WTC11 (cell line): ENCODE data around the gene IPCEF1. TPM values are rescaled to one million over a fixed set of nuclear protein-coding genes. Genes with fewer than 3 reads are reported as not detected.

Experiments used
- ATAC-seq: fragments of 200-7000 bp; cut with Tn5 transposase; 2 replicates; pipeline ENCODE4 v1.10.0; 2021; ENCODE audit warnings: mild to moderate bottlenecking, moderate library complexity
- CTCF ChIA-PET: fragments of 300-600 bp; sonication (Branson Sonifier 250); formaldehyde crosslinking; loops from one replicate; lab custom pipeline; 2021; ENCODE audit warnings: antibody characterized with exemption; lab: Charles Lee
- POLR2A ChIA-PET: fragments of 350-600 bp; sonication (Branson Sonifier 250); formaldehyde crosslinking; loops from one replicate; lab custom pipeline; 2021; ENCODE audit warnings: antibody characterized with exemption; lab: Charles Lee
- DNase-seq: peaks from one replicate; pipeline ENCODE4 v3.0.0; 2021; ENCODE audit warnings: low spot score
- H3K27ac Mint-ChIP-seq: 2 replicates; pipeline ENCODE4 v1.8.0; 2021; ENCODE audit warnings: mixed read lengths
- H3K27me3 Mint-ChIP-seq: 2 replicates; pipeline ENCODE4 v1.8.0; 2021; ENCODE audit warnings: low read depth, mild to moderate bottlenecking, moderate library complexity, mixed read lengths
- H3K36me3 Mint-ChIP-seq: 2 replicates; pipeline ENCODE4 v1.8.0; 2021; ENCODE audit warnings: mixed read lengths
- H3K4me1 Mint-ChIP-seq: 2 replicates; pipeline ENCODE4 v1.8.0; 2022; ENCODE audit warnings: mixed read lengths
- H3K4me3 Mint-ChIP-seq: 2 replicates; pipeline ENCODE4 v1.8.0; 2021; ENCODE audit warnings: mild to moderate bottlenecking, moderate library complexity, mixed read lengths
- H3K9me3 Mint-ChIP-seq: 2 replicates; pipeline ENCODE4 v1.8.0; 2021; ENCODE audit warnings: mixed read lengths
- CREB1 ChIP-seq: sonication (generic); formaldehyde crosslinking; IDR thresholded peaks from 2 replicates; pipeline ENCODE4 v1.8.0; 2023; ENCODE audit warnings: mild to moderate bottlenecking, missing genetic modification reagents
- EMX1 ChIP-seq: fragments of 250-450 bp; sonication (Bioruptor Pico); IDR thresholded peaks from 2 replicates; pipeline ENCODE4 v1.8.0; 2021; ENCODE audit warnings: mild to moderate bottlenecking
- ETV6 ChIP-seq: sonication (generic); formaldehyde crosslinking; IDR thresholded peaks from 2 replicates; pipeline ENCODE4 v1.8.1; 2022; ENCODE audit warnings: mild to moderate bottlenecking, missing genetic modification reagents
- GABPB1 ChIP-seq: sonication (generic); formaldehyde crosslinking; IDR thresholded peaks from 2 replicates; pipeline ENCODE4 v1.8.1; 2023; ENCODE audit warnings: mild to moderate bottlenecking, missing genetic modification reagents
- HMGA2 ChIP-seq: fragments of 250-450 bp; sonication (Bioruptor Pico); IDR thresholded peaks from 2 replicates; pipeline ENCODE4 v1.4.0; 2021; ENCODE audit warnings: mild to moderate bottlenecking, moderate library complexity
- IRF2 ChIP-seq: sonication (generic); formaldehyde crosslinking; IDR thresholded peaks from 2 replicates; pipeline ENCODE4 v1.8.0; 2022; ENCODE audit warnings: low read depth, missing genetic modification reagents, borderline replicate concordance
- JAZF1 ChIP-seq: fragments of 250-450 bp; sonication (Bioruptor Pico); IDR thresholded peaks from 2 replicates; pipeline ENCODE4 v1.9.0; 2021; ENCODE audit warnings: moderate library complexity, mild to moderate bottlenecking, inconsistent platforms
- JUN ChIP-seq: sonication (generic); formaldehyde crosslinking; IDR thresholded peaks from 2 replicates; pipeline ENCODE4 v1.8.0; 2023; ENCODE audit warnings: mild to moderate bottlenecking, missing genetic modification reagents
- NFE2L1 ChIP-seq: sonication (generic); formaldehyde crosslinking; IDR thresholded peaks from 2 replicates; pipeline ENCODE4 v1.8.1; 2023; ENCODE audit warnings: missing genetic modification reagents
- SMAD3 ChIP-seq: sonication (generic); formaldehyde crosslinking; IDR thresholded peaks from 2 replicates; pipeline ENCODE4 v1.8.0; 2022; ENCODE audit warnings: missing genetic modification reagents, mild to moderate bottlenecking, borderline replicate concordance
- ZBTB21 ChIP-seq: sonication (generic); formaldehyde crosslinking; IDR thresholded peaks from 2 replicates; pipeline ENCODE4 v1.8.1; 2023; ENCODE audit warnings: mild to moderate bottlenecking, missing genetic modification reagents, borderline replicate concordance
- ZNF396 ChIP-seq: fragments of 250-450 bp; sonication (Bioruptor Pico); IDR thresholded peaks from 2 replicates; pipeline ENCODE4 v1.8.0; 2021; ENCODE audit warnings: mild to moderate bottlenecking, moderate library complexity, borderline replicate concordance
- total RNA-seq: library from RNA; stranded (reverse); gene quantifications from 3 replicates; pipeline ENCODE4 v1.2.3, GENCODE V29; 2021
- TF ChIP-seq, protein P1 (sequence below): sonication (generic); formaldehyde crosslinking; IDR thresholded peaks from 2 replicates; pipeline ENCODE4 v1.8.1; 2022; ENCODE audit warnings: low read depth, mild to moderate bottlenecking, moderate library complexity, missing genetic modification reagents, borderline replicate concordance
- TF ChIP-seq, protein P2 (sequence below): sonication (generic); formaldehyde crosslinking; IDR thresholded peaks from 2 replicates; pipeline ENCODE4 v1.8.0; 2022; ENCODE audit warnings: mild to moderate bottlenecking, missing genetic modification reagents
- TF ChIP-seq, protein P3 (sequence below): sonication (generic); formaldehyde crosslinking; IDR thresholded peaks from 2 replicates; pipeline ENCODE4 v1.8.1; 2023; ENCODE audit warnings: mild to moderate bottlenecking, missing genetic modification reagents, borderline replicate concordance
- TF ChIP-seq, protein P4 (sequence below): sonication (generic); formaldehyde crosslinking; IDR thresholded peaks from 2 replicates; pipeline ENCODE4 v1.8.0; 2023; ENCODE audit warnings: missing genetic modification reagents
- TF ChIP-seq, protein P5 (sequence below): sonication (generic); formaldehyde crosslinking; IDR thresholded peaks from 2 replicates; pipeline ENCODE4 v1.8.0; 2022; ENCODE audit warnings: mild to moderate bottlenecking, missing genetic modification reagents
- TF ChIP-seq, protein P6 (sequence below): fragments of 250-450 bp; sonication (Bioruptor Pico); IDR thresholded peaks from 2 replicates; pipeline ENCODE4 v1.9.0; 2021; ENCODE audit warnings: mild to moderate bottlenecking
- TF ChIP-seq, protein P7 (sequence below): sonication (generic); formaldehyde crosslinking; conservative IDR thresholded peaks from 2 replicates; pipeline ENCODE4 v1.8.1; 2022; ENCODE audit warnings: mild to moderate bottlenecking, missing genetic modification reagents
- TF ChIP-seq, protein P8 (sequence below): sonication (generic); formaldehyde crosslinking; IDR thresholded peaks from 2 replicates; pipeline ENCODE4 v1.8.0; 2022; ENCODE audit warnings: mild to moderate bottlenecking, missing genetic modification reagents

The IPCEF1 gene
- total RNA-seq, 1 experiment from 2014 or later, result 1.3 TPM

DNA sequence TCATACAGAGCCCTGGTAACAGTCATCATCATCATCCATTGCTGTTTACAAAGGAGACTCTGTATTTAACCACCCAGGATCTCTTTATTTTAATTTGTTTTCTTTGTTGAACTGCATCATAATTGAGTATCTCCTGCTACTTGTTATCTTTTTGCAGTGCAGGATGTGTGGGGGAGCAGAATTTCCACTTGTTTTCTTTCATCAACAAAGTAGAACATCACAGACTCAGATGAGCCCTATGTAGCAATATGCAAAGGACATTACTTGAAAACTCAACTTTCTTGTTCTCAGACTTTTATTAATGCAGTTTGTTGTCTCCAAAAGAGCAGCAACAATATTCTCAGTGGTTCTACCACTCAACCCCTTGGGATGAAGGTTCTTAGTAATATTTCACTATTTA, 38.7 kb upstream of the IPCEF1 start:
- Mint-ChIP-seq H3K36me3 (no peaks in the 10 kb centered on the region), H3K9me3 (no peaks in the 10 kb centered on the region; the same call in 1 of the 2 replicates), H3K27ac (no peak overlapping the region), H3K4me3 (no peak overlapping the region), H3K4me1 (peaks cover 9% of the 10 kb centered on the region), H3K27me3 (no peaks in the 10 kb centered on the region; the same call in 1 of the 2 replicates)
- ATAC-seq (no peak), DNase-seq (no peak)
- CTCF ChIA-PET, result no interaction called here
- TF ChIP-seq EMX1 (CRISPR knock-in tag), result no peak
- TF ChIP-seq SMAD3 (CRISPR knock-in tag), result no peak
- POLR2A ChIA-PET, result no interaction called here

DNA sequence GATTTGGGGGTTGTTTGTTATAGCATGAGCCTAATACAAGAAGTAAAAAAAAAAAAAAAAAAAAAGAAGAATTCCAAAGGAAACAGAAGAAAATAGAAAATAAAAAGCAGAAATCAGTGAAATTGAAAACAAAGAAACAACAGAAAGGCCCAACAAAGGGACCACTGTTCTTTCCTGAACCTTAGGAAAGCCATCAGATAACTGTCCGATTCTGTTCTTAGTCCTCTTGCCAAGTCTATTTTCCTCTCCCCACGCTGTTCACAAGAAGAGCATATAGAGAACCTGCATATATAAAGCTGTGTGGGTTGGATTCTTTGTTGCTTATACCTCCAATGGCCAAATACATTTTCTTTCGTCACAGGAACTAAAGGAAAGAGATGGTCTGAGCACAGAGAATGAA, 38.0 kb upstream of the IPCEF1 start:
- ChIA-PET CTCF (interaction anchor here (0.9 kb wide), 1 partner anchor 106 kb away, joined by 4 read pairs; no protein-coding TSS in a partner anchor), POLR2A (no interaction called here)
- H3K27me3 Mint-ChIP-seq, result no peaks in the 10 kb centered on the region; the same call in 1 of the 2 replicates

More for the DNA sequence above, 38.0 kb upstream of the IPCEF1 start:
- Mint-ChIP-seq H3K4me3 (no peak overlapping the region), H3K27ac (no peak overlapping the region), H3K4me1 (peaks cover 9% of the 10 kb centered on the region), H3K9me3 (peaks cover under 1% of the 10 kb centered on the region), H3K36me3 (no peaks in the 10 kb centered on the region)
- no peak for DNase-seq
- ATAC-seq, result no peak
- TF ChIP-seq, protein P1, sequence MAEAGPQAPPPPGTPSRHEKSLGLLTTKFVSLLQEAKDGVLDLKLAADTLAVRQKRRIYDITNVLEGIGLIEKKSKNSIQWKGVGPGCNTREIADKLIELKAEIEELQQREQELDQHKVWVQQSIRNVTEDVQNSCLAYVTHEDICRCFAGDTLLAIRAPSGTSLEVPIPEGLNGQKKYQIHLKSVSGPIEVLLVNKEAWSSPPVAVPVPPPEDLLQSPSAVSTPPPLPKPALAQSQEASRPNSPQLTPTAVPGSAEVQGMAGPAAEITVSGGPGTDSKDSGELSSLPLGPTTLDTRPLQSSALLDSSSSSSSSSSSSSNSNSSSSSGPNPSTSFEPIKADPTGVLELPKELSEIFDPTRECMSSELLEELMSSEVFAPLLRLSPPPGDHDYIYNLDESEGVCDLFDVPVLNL (CRISPR knock-in tag), result no peak
- TF ChIP-seq JAZF1 (CRISPR knock-in tag), result no peak
- no peak for TF ChIP-seq HMGA2 (CRISPR knock-in tag)
- TF ChIP-seq IRF2 (CRISPR knock-in tag), result no peak
- TF ChIP-seq, protein P2, sequence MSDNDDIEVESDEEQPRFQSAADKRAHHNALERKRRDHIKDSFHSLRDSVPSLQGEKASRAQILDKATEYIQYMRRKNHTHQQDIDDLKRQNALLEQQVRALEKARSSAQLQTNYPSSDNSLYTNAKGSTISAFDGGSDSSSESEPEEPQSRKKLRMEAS (CRISPR knock-in tag), result no peak
- TF ChIP-seq ZBTB21, result no peak
- no peak for TF ChIP-seq ETV6 (CRISPR knock-in tag)
- TF ChIP-seq GABPB1 (CRISPR knock-in tag), result no peak
- TF ChIP-seq JUN (CRISPR knock-in tag), result no peak
- TF ChIP-seq, protein P3, sequence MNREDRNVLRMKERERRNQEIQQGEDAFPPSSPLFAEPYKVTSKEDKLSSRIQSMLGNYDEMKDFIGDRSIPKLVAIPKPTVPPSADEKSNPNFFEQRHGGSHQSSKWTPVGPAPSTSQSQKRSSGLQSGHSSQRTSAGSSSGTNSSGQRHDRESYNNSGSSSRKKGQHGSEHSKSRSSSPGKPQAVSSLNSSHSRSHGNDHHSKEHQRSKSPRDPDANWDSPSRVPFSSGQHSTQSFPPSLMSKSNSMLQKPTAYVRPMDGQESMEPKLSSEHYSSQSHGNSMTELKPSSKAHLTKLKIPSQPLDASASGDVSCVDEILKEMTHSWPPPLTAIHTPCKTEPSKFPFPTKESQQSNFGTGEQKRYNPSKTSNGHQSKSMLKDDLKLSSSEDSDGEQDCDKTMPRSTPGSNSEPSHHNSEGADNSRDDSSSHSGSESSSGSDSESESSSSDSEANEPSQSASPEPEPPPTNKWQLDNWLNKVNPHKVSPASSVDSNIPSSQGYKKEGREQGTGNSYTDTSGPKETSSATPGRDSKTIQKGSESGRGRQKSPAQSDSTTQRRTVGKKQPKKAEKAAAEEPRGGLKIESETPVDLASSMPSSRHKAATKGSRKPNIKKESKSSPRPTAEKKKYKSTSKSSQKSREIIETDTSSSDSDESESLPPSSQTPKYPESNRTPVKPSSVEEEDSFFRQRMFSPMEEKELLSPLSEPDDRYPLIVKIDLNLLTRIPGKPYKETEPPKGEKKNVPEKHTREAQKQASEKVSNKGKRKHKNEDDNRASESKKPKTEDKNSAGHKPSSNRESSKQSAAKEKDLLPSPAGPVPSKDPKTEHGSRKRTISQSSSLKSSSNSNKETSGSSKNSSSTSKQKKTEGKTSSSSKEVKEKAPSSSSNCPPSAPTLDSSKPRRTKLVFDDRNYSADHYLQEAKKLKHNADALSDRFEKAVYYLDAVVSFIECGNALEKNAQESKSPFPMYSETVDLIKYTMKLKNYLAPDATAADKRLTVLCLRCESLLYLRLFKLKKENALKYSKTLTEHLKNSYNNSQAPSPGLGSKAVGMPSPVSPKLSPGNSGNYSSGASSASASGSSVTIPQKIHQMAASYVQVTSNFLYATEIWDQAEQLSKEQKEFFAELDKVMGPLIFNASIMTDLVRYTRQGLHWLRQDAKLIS (CRISPR knock-in tag), result no peak
- TF ChIP-seq, protein P4, sequence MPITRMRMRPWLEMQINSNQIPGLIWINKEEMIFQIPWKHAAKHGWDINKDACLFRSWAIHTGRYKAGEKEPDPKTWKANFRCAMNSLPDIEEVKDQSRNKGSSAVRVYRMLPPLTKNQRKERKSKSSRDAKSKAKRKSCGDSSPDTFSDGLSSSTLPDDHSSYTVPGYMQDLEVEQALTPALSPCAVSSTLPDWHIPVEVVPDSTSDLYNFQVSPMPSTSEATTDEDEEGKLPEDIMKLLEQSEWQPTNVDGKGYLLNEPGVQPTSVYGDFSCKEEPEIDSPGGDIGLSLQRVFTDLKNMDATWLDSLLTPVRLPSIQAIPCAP (CRISPR knock-in tag), result no peak
- no peak for TF ChIP-seq ZNF396 (CRISPR knock-in tag)
- TF ChIP-seq, protein P5, sequence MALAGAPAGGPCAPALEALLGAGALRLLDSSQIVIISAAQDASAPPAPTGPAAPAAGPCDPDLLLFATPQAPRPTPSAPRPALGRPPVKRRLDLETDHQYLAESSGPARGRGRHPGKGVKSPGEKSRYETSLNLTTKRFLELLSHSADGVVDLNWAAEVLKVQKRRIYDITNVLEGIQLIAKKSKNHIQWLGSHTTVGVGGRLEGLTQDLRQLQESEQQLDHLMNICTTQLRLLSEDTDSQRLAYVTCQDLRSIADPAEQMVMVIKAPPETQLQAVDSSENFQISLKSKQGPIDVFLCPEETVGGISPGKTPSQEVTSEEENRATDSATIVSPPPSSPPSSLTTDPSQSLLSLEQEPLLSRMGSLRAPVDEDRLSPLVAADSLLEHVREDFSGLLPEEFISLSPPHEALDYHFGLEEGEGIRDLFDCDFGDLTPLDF, result no peak
- TF ChIP-seq, protein P6, sequence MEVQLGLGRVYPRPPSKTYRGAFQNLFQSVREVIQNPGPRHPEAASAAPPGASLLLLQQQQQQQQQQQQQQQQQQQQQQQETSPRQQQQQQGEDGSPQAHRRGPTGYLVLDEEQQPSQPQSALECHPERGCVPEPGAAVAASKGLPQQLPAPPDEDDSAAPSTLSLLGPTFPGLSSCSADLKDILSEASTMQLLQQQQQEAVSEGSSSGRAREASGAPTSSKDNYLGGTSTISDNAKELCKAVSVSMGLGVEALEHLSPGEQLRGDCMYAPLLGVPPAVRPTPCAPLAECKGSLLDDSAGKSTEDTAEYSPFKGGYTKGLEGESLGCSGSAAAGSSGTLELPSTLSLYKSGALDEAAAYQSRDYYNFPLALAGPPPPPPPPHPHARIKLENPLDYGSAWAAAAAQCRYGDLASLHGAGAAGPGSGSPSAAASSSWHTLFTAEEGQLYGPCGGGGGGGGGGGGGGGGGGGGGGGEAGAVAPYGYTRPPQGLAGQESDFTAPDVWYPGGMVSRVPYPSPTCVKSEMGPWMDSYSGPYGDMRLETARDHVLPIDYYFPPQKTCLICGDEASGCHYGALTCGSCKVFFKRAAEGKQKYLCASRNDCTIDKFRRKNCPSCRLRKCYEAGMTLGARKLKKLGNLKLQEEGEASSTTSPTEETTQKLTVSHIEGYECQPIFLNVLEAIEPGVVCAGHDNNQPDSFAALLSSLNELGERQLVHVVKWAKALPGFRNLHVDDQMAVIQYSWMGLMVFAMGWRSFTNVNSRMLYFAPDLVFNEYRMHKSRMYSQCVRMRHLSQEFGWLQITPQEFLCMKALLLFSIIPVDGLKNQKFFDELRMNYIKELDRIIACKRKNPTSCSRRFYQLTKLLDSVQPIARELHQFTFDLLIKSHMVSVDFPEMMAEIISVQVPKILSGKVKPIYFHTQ (CRISPR knock-in tag), result no peak
- TF ChIP-seq NFE2L1 (CRISPR knock-in tag), result no peak
- TF ChIP-seq, protein P7, sequence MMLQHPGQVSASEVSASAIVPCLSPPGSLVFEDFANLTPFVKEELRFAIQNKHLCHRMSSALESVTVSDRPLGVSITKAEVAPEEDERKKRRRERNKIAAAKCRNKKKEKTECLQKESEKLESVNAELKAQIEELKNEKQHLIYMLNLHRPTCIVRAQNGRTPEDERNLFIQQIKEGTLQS (CRISPR knock-in tag), result no peak
- TF ChIP-seq EMX1 (CRISPR knock-in tag), result no peak
- TF ChIP-seq, protein P8, sequence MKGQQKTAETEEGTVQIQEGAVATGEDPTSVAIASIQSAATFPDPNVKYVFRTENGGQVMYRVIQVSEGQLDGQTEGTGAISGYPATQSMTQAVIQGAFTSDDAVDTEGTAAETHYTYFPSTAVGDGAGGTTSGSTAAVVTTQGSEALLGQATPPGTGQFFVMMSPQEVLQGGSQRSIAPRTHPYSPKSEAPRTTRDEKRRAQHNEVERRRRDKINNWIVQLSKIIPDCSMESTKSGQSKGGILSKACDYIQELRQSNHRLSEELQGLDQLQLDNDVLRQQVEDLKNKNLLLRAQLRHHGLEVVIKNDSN (CRISPR knock-in tag), result no peak
- no peak for TF ChIP-seq CREB1 (CRISPR knock-in tag)
